CD4-positive, alpha-beta T cell treated with Interleukin-15 for 1 hour (primary cell): ENCODE measurements around the gene UQCRC1.

Experiments
- DNase-seq: peaks from one replicate; pipeline ENCODE4 v3.0.0-alpha.2; 2020

UQCRC1 gene

DNA sequence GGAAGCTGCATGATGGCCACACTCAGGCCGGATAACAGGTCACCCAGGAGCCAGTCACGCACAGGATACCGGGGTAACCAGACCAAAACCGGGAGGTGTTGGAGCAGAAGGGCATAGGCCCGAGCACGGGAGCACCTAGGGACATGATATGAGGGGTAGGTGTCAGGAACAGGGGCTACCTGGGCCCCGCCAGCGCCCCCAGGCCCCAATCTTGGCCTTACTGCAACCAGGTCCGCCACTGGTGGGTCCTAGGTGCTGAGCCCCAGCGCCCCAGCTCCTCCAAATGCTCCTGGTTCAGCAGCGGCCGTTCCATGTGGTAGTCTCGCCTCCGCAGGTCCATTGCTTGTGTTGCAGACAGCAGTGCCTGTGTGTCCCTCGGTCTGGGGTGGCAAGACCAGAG is 23.8 kb upstream of the UQCRC1 start:
- no peak for DNase-seq

DNA sequence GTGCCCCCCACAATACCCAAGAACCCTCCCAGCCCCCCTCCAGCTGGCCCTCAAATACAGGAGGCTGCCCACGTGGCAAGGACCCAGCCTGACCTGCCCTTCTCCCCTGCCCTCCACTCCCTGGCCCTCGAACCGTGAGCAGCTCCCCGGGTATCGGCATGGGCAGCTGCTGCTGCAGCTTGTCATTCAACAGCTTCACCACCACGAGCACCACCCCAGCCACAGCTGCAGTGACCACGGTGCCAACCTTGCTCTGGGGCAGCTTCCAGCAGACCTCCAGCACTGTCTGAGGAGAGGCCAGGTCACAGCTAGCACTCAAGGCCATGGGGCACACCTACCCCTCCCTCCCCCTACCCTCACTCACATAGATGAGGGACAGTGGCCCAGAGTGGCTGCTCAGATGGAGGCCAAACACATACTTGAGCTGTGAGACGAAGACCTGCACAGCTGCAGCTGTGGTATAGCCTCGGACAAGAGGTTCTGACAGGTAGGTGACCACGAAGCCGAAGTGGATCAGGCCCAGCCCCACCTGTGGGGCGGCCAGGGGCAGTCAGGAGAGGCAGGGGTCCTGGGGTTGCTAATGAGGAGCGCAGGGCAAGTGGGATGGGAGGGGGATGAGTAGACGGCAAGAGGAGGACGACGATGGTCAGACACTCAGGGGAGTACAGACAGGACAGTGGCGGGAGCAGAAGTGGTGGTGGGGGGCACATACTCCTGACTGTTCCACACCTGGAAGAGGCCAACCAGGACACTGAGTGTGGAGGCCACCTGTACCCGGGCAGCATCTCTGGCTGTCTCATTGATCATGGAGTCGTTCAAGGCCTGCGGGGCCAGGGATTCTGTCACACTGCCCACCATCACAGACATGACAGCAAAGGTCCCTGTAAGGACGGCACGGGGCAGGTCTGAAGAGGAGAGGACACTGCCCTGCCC is 22.3 kb upstream of the UQCRC1 start:
- no peak for DNase-seq

DNA sequence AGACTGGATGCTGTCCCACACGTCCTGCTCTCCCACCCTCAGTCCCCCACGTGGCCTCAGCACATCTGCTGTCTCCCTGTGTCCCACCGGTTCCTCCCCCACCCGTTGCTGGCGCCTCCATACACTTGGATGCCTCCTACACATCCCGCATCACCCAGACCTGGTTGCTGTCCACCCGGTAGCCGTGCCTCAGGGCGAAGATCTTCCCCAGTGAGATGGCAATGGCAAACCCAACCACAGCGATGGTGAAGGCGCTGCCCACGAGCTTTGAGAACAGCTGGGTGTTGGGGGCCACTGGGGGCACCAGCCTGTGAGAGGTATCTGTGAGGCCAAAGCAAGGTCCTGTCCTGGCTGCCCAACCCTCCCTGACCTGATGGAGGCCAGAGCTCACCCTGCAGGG is 21.4 kb upstream of the UQCRC1 start:
- no peak for DNase-seq

DNA sequence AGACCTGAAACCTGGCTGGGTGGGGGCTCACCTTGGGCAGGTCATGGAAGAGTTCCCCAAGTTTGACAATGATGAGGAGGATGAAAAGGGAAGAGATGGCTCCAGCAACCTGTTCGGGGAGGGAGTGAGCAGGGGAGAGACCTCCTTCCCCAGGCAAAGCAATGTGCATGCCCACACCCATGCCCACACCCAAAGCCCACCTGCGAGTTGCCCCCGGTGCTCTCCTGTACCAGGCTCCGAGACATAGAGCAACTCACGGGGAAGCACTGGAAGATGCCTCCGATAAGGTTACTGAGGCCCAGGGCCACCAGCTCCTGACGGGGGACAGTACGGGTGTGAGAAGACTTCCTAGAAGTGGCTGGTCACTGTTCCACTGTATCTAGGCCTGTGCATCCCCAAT is 21.0 kb upstream of the UQCRC1 start:
- no peak for DNase-seq

DNA sequence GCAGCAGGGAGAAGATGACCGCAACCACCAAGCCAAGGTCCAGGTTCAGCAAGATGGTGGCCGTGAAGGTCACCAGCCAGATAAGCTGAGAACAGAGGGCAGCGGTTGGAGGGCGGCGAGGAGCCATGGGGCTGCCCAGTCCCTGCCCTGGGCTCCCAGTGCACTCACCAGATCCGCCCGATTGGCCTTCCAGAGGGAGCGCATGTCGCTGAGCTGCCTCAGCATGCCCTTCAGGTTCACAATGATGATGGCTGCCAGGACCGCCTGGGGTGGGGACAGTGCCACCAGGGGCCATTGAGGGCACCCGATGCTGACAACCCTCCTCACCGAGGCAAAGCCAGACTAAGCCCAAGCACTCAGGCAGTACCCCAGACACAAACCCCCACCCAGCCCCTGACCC is 20.4 kb upstream of the UQCRC1 start:
- no peak for DNase-seq

DNA sequence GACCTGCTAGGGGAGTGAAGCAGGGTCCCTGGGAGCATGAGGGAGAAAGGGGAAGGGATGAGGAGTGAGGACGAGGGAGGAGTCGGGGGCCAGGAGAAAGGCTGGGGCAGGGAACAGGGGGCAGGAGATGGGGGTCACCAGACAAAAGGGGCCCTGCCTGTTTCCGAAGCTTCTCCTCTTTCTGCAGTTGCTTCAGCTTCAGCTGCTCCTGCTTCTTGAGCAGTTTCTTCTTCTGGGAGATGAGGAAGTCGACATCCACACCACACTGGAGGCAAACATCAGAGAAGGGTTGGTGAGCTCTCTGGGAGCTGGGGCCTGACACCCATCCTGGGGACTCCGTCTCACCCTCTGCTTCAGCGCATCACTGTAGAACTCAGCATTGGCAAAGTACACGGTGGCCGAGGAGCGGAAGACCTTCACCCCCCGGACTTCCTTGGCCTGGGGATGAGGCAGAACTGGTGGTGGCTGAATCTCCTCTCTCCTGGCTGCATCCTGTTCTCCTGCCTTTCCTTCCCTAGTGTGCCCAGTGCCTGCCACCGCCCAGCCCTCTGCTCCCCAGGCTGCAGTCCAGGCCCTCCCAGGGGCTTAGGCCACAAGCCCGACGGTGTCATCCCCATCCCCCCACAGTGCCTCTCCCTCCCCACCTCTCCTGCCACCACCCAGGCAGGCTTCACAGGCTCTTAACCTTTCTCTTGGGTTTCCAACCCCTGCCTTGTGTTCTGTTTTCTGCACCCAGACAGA is 19.0 kb upstream of the UQCRC1 start:
- DNase-seq, result no peak

DNA sequence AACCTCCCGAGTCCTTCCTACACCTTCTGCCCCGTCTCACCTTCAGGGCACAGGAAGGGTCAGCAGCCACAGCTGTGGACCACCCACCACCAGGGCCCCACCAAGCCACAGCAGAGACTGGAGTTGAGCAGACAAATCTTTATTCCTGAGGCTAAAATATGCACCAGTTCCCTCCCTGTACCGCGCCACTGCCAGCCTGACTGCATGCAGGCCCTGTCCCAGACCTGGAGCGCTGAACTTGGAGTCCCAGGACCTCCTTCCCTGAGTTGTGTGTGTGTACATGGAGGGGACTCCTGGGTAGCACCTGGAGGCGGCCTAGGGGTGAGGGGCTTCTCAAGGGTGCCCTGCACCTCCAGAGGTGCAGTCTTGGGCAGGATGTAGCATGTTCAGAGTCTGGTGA is 16.2 kb upstream of the UQCRC1 start:
- no peak for DNase-seq

DNA sequence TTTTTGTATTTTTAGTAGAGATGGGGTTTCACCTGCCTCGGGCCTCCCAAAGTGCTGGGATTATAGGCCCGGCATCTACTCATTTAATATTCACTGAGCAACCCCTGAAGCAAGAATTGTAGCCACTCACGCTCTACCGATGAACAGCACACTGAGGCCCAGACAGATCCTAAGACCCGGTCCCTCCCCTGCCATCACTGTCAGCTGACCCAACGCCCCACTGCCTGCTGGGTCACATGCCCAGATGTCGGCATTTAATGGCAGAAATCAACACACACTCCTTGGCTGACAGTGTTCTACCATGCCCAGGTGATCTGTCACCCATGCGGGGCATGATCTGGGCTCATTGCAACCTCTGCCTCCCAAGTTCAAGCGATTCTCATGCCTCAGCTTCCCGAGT is 15.3 kb upstream of the UQCRC1 start:
- DNase-seq, result no peak

DNA sequence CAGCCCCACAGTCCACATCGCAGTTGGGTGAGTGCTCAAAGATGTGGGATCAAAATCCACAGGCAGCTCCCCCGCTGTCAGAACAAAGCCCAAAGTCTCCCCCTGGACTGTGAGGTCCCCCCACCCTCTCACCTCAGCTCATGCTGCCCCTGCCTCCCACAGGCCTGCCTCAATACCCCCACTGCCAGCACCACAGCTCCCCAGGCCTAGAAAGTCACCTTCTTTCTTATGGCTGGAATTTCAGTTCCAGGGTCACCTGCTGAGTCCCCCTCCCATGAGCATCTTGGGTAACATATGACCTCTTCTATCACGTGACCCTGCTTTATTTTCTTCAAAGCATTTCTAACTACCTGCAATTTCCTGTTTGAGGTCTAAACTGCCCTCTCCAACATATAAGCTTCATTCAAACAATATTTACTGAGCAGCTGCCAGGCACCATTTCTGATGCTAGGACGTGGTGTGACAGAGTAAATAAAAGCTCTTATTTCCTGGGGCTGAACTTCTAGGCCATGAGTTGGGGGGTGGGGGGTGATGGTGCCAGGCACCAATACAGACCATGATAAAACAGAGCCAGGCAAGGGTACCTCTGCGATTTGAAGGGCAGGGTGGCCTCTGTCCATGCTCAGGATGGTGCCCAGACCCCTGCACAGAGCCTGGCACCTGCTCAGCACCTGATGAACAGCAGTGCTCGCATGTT is 14.6 kb upstream of the UQCRC1 start:
- DNase-seq, result no peak

DNA sequence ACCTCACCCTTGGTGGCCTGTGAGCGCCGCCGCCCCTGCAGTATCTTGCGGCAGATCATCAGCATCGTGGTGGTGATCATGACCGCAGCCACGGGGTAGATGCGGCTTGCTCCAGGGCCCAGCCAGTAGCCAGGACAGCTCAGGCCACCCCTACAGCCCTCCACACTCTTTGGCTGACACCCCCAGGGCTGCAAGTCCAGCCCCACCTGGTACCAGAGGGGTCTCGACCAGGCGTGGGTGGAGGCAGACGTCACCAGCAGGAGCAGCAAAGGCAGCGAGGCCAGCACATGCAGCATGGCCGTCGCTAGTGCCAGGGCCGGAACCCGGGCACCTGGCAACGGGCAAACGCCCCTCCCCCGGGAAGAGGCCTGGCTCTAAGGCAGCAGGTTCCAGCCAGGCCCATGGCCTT is 12.0 kb upstream of the UQCRC1 start, which contains the start of gene TMEM89:
Gene TMEM89 (minus strand): TSS at position 309 of the 409 bp plus-strand sequence. CDS start 13 bp downstream, at position 296.
- DNase-seq, result no peak

DNA sequence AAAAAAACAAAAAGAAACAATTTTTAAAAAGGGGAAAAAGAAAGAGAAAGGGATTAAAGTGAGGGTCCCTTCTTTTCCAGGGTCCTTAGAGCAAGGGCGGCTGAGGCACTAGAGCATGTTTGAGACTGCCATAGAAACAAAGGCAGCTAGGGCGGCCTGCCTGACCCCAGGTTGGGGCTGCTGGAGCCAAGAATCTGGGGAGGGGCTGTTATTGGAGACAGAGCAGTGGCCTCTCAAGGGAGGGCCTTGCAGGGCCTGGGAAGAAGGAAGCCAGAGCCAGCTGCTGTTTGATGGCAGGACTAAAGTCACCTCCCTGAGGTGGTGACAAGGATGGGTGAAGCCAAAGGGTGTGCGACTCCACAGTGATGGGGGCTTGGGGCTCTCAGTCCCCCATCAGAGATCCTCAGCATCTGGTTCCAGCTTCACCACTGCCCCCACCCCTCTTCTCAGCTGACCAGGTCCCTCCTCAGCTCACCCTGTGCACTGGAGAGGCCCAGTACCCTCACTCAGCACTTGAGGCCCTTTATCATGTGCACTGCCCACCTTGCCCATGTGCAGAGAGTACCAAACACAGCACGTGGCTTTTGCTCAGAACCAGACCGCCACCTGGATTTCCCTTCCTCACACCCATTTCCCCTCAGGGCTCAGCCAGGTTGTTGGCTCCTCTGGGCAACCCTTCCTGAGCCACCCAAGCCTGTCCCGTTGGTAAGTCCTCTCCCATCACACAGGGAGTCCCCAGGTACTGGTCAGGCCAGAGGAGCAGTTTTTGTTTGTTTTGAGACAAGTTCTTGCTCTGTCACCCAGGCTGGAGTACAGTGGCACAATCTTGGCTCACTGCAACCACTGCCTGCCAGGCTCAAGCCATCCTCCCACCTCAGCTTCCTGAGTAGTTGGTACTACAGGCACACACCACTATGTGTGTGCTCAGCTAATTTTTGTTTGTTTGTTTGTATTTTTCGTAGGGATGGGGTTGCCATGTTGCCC is 10.4 kb upstream of the UQCRC1 start:
- DNase-seq, result no peak

DNA sequence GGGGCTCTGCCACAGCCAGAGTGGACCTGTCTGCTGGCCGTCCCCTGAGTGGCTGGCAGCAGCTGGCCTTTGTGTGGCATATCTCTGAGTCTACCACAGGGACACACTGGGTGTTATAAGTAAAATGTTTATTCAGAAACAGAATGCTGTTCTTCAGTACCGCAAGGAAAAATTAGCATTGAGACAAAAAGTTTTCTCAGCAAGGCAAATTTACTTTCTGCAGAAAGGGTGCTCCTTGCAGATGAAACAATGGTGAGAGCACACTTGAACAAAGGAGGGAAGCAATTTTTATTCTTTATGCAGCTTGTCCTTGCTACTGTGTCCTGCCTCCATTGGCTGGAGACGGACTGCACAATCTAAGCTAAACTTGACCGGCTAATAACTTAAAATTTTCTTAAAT is 8.1 kb upstream of the UQCRC1 start:
- no peak for DNase-seq

DNA sequence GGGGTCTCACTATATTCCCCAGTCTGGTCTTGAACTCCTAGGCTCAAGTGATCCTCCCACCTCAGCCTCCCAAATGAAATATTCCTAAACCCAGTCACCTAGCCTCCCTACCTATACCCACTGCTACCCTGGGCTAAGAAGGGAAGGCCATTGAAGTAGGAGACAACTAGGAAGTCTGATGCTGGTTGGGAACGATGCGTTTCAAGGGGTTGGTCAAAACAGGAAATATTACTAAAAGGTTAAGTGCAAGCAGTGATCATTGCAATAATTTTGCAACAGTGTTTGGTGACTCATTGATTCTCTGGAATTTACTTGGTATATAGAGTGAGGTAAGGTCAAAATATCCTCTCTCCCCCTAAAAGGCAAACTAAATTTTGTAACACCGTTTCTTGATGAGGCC is 4.6 kb upstream of the UQCRC1 start:
- DNase-seq, result no peak

DNA sequence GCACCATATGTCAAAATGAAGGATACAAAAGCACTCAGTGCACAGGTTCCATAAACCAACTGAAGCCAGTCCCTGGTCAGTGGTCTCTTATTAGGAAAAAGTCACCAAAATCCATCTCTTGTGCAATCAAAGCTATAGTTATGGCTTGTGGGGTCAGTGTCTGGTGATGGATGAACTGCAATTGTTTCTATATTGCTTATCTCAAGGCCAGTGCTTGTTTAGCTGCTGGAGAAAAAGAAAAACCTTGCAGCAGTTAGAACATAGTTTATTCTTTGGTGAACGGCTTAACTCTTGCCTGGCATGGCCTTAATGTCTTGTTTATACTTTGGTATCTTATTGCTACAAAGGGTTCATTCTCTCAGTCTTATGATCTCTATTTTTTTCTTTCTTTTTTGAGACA is 2.9 kb upstream of the UQCRC1 start:
- no peak for DNase-seq

DNA sequence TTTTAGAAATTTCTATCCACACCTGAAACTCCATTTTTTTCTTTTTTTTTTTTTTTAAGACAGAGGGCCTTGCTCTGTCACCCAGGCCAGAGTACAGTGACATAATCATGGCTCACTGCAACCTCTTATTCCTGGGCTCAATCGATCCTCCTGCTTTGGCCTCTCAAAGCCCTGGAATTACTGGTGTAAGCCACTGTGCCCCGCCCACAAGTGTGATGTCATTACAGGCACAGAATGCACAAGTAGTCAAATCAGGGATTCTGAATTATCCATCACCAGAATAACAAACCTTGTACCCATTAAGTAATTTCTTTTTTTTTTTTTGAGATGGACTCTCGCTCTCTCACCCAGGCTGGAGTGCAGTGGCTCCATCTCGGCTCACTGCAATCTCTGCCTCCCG is 1.9 kb downstream of the UQCRC1 start:
- DNase-seq, result no peak

DNA sequence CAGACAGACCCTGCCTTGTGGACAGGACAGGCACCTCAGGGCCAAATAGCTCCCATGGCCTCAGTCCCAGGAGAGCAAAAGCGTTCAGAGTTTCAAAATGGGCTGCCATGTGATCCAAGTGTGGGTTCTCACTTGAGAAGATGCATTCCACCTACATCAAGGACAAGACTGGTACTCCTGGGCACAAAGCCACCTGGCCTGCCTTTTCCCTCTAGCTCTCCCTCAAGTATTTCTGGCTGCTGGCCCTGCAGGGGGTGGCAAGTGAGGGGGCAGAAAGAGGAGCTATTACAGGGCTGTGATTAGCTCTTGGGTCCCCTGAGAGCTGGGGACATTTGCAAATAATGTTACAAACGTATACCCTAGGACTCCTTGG is 7.8 kb downstream of the UQCRC1 start:
- DNase-seq, result no peak

DNA sequence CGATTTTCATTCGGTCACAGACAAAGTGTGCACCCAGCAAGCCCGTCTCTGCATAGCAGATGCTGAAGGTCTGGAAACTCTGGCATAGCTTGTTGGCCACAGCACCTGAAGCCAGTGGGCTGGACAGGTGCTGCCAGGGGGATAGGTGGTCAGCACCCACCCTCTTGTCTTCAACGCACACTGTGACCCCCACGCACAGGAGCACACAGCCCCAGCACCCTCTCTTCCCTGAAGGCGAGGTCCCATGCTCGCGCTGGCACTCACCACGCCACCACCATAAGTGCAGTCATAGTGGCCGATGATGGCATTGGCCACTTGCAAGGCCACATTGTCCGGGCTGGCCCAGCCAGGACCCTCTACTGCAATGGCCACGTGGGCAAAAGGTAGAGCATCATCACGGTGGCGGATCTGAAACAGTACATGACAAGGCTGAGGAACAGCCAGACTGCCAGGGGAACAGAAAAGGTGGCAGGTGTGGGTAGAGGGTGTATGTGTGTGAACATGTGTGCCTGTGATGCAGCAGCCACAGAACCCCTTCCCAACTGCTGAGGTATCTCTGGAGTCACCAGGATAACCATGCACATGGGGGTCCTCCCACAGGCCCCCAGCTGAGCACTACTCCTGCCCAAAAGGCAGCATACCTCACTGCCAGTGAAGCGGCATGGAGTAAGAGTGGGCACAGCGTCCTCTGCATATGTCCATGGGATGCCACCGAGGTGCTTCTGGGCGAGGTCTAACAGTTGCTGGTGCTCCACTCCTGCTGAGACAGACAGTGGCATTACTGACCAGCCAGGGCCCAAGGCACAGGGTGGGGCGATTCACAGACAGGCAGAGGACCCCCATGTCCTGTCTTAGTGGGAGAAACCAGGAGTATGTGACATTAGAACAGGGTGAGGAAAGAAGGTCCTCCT is 8.5 kb downstream of the UQCRC1 start:
- no peak for DNase-seq

DNA sequence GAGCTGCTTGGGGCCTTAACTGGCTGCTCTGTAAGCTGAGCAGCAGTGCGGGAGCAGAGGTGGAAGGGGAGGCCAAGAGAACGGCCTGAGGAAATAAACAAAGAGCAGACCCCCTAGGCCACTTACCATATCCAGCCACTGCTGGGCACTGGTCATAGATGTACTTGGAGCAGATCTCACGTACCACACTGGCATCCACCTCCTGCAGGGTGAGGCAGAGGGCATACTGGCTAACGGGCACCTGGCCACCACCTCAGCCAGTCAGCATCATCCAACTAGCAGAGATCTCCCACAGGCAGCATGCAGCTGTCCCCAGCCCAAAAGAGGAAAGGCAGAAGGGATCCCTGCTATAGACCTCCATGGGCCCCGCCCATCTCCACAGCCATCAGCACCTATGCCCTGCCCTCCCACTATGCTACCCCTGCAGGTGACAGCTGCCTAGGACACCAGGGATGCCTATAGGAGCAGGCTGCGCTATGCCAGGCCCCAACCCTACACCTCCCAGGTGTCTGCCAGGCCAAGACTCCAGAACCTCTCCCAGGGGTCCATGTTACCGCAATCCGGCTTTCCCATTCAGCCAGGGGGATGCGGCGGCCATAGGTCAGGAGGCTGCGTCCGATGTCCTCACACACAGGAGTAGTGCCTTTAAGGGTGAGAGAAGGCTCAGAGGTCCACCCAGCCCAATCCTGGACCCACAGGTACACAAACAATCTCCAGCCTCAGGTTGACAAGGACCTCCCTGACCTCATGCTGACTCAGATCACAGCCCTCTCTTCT is 9.7 kb downstream of the UQCRC1 start:
- no peak for DNase-seq

DNA sequence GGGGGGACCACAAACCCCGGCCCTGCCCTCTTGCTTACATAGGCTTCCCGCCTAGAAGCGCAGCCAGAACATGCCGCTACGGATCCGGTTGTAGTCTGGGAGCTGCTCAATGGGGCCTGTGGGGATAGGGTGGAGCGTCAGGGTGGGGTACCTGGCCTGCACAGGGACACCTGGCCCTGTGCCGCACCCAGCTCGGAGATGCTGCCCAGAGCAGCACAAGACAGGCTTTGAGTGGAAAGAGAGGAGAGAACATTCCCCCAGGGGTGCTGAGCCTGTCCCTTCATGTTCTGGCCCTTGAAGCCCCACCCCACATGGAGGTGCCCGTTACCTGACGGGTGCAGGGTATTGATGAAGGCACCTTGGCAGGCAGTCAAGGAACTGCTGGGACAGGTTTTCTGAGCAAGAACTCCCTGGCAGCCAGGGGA is 10.4 kb downstream of the UQCRC1 start:
- DNase-seq, result no peak

DNA sequence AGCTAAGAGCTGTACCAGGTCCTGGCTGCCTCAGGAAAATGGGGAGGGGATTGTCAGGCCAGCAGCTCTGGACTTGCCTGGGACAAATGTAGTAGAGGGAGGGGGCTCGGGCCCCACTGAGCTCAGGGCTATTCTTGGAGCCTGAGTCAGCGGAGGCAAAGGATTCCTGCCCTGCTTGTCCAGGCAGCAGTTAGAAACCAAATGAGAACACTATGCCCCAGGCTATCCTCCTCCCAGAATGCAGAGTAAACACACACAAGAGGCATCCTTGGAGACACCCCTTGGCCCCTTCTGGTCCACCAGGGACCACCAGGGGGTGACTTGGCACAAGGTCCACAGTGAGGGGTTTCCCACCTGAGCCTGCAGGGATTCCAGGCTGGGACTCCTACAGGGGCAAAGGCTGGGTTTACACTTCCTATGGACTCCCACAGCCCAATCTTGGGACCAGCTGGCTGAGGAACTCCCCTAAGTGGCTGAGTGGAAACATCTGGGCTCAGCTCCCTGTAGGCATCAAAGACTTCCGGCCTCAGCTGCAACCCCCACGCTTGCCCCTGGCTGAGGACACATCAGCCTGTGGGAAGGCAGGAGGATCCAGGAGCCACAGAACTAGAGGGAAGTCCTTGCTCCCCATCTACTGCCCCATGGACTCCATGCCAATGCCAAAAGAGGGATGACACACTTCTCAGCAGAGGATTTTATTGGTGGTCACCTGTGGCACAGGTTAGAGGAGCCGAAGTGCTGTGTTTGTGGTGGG is 10.9 kb downstream of the UQCRC1 start:
- no peak for DNase-seq
